Hematopoietic multipotent progenitor cell (in vitro differentiated cells): ENCODE data around the gene GFER. TPM values are rescaled to one million over a fixed set of nuclear protein-coding genes. Genes with fewer than 3 reads are reported as not detected.
"Not testable (repeated sequence)": the region's sequence is repeated elsewhere in the genome, so short reads cannot be mapped to it uniquely, and the experiment has no call there.

Experiments
- DNase-seq, 3 donors: peaks; one replicate each; pipeline ENCODE4 v3.0.0-alpha.2; 2011 to 2015; ENCODE audit warnings: low read depth in 2 of 3, low spot score in 2 of 3
- total RNA-seq: library from RNA; depleted of rRNA; stranded (reverse); fragments of >200 nt; gene quantifications from one replicate; pipeline ENCODE4 v1.2.3, GENCODE V29; 2012

Gene GFER
- total RNA-seq, 1 donor: 14.5 TPM

DNA sequence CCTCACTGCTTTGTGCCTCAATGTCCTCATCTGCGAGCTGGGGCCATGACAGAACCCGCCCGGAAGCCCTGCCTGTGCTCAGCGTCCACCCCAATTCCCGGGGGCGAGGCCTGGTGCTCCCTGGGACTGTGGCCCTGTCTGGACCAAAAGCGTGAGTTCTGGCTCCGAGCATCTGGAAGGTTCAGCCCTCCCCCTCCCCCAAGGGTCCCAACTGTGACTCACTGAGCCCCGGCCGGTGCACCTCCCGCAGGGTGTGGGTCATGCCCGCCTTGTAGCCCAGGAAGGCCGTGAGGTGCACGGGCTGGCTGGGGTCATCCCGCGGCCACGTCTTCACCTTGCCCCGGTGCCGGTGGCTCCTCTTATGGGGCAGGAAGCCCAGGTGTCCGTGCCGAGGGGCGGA is 30.3 kb upstream of the GFER start:
- DNase-seq: no peak

DNA sequence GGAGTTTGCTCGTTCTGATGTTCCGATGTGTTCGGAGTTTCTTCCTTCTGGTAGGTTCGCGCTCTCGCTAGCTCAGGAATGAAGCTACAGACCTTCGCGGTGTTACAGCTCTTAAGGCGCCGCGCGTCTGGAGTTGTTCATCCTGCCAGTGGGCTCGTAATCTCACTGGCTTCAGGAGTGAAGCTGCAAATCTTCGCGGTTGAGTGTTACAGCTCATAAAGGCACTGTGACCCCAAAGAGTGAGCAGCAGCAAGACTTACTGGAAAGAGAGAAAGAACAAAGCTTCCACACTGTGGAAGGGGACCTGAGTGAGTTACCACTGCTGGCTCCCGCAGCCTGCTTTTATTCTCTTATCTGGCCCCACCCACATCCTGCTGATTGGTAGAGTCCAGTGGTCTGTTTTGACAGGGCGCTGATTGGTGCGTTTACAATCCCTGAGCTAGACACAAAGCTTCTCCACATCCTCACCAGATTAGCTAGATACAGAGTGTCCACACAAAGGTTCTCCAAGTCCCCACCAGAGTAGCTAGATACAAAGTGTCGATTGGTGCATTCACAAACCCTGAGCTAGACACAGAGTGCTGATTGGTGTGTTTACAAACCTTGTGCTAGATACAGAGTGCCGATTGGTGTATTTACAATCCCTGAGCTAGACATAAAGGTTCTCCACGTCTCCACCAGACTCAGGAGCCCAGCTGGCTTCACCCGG is 26.4 kb upstream of the GFER start:
- not testable (repeated sequence) for DNase-seq

DNA sequence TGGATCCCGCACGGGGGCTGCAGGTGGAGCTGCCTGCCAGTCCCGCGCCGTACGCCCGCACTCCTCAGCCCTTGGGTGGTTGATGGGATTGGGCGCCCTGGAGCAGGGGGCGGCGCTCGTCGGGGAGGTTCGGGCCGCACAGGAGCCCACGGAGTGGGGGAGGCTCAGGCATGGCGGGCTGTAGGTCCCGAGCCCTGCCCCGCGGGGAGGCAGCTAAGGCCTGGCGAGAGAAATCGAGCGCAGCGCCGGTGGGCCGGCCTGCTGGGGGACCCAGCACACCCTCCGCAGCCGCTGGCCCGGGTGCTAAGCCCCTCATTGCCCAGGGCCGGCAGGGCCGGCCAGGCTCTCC is 25.9 kb upstream of the GFER start:
- not testable (repeated sequence) for DNase-seq

DNA sequence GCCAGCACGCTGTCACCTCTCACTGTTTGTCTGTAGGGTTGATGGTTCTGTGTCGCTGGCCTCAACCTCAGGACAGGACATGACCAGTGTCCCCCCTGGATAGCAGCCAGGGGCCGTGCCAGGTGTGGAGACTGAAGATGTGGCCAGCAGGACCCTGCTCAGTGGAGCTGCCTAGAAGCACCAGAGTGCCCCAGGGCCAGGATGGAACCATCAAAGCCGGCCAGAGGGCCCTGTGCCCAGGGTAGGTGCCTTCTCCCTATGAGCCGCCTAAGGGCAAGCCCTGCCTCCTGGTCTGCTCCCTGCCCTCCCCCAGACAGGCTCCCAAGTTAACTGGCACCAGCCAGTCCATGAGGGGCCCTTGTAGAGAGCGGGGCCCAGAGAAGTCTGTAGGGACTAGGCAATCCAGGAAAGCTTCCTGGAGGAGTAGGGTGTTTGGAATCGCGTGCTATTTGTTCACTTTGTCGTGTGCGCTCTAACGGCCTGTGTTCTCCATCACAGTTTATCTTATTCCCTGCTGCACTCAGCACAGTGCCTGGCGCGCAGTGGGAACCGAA is 25.2 kb upstream of the GFER start:
- no peak for DNase-seq

DNA sequence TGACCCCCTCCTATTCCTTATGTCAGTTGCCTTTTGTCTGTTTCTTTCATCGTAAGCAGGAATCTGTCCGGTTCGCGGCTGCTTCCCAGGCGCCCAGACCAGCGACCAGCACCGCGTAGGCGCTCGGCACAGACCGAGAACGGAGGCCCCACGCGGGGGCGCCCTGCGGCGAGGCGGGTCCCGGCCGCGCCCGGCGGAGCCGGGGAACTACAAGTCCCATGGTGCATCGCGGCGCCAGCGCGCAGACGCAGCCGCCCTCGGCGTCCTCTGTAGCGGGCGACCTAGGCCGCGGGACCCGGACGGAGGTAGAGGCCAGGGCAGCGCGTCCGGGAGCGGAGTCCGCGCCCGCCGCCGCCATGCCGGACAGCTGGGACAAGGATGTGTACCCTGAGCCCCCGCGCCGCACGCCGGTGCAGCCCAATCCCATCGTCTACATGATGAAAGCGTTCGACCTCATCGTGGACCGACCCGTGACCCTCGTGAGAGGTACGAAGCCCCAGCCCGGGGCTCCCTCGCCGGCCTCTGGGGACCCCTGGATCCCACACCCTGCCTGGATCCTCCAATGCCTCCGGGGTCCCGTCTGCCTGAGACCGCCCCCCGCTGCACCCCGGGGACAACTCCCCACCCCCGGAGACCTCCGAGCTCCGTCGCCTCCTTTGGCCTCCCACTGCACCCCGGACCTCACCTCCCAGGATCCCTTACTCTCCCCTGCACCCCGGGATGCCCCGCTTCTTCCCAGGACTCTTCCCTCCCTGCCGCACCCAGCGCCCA is 24.5 kb upstream of the GFER start, which contains the start of gene NDUFB10:
Gene NDUFB10, plus strand, starts transcription at position 270 of the 771 bp plus-strand sequence. Its CDS starts 87 bp downstream, at position 357.
- DNase-seq: peak; percentile 80 to 87 (median 82)

DNA sequence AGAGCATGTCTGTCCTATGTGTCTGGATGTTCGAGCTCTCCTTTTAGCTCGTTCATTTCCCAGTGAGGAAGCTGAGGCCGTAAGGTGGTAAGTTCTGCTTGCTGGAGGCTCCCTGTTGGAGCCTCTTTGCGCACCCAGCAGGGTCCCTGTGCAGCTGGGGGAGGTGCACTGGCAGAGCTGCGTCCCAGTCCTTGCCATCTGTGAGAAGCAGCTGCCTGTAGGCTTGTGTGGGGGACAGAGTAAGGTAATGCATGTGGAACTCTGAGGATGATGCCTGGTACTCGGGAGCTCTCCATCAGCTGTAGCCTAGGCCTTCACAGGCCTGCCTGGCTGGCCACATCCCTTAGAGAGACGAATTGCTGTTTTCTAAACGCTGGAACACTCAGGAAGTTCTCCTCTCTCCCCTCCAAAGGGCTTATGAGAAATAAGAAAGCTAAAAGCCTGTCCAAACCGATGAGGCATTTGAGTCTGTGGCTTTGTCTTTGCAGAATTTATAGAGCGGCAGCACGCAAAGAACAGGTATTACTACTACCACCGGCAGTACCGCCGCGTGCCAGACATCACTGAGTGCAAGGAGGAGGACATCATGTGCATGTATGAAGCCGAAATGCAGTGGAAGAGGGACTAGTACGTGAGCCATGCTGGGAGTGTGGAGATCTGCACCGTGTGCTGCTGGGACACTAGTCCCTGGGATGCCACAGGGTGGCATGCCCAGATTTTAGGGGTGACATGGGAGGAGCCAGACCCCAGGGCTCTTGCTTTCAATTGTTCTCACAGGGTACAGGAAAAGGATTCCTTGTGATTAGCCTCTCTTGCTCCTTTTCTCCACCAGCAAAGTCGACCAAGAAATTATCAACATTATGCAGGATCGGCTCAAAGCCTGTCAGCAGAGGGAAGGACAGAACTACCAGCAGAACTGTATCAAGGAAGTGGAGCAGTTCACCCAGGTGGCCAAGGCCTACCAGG is 23.0 kb upstream of the GFER start:
- DNase-seq: no peak

DNA sequence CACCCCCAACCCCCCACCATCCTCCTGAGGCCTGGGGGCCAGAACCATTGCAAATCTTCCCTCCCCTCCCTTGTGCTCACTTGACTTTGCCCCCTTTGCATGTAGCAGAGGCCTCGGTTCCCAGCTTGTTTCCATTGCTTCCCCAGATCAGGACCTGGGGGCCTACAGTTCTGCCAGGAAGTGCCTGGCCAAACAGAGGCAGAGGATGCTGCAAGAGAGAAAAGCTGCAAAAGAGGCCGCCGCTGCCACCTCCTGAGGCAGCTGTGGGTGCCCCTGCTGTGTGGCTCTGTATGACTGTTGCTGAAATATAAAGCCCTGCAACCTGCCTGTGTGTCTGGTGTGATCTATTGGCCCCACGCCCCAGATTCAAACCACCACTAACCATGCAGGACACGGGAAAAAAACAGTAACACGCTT is 22.3 kb upstream of the GFER start:
- no peak for DNase-seq

DNA sequence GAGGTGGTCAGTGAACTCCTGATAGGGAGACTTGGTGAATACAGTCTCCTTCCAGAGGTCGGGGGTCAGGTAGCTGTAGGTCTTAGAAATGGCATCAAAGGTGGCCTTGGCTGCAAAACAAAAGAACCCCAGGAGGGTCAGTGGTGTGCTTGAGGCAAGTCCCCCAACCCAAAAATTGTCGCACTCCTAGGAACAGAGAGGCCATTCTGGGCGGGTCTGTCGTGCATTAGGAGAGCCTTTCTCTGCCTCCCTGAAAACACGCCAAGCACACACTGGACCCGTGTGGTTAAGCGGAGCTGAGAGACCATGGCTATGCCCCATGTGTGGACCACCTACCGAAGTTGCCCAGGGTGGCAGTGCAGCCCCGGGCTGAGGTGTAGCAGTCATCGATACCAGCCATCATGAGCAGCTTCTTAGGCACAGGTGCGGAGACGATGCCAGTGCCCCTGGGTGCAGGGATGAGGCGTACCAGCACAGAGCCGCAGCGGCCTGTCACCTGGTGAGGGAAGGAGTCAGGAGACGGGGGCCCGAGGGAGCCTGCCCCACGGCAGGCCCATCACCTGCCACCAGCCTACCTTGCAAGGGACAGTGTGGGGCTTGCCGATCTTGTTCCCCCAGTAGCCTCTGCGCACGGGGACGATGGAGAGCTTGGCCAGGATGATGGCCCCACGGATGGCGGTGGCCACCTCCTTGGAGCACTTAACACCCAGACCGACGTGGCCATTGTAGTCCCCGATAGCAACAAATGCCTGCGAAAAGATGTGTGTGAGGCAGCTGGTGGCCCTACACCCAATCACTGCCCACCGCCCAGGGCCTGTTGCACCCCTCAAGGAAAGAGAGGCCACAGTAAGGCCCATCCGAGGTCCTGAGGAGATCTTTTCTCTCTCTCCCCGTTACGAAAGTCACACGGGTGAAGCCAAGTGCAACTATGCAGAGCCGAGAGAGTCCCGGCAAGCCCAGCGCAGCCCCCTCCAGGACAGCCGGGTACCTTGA is 21.5 kb upstream of the GFER start:
- not testable (repeated sequence) for DNase-seq

DNA sequence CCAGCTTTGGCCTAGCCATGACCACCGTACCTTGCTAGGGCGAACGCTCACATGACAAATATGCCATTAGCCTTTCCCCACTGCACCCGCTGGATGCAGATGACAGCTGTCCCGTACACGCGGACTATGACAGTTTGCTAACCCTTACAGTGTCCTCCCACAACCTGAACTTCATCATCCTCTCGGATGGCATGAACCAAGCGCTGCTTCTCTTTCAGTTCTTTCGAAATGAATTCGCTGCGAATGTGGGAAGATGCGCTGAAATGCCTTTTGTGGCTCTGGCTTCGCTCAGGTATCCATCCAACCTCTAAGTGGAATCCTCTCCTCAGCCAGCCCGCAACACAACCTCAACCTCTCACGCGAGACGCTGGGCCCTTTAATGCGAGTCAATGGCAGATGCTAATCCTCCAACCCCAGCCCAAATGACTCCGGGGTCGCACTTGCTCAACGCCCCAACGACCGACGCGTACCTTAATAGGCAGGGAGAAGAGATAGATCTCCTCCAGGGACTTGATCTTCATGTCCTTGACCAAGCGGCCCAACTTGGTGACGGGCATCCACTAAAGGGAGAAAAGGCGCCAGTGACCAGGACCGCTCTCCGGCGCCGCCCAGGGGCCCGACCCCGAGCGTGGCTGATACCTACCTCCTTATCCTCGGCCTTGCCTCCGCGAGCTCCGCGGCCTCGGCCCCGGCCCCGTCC is 20.0 kb upstream of the GFER start:
- DNase-seq: peak in 1 of 3 donors; percentile 46

DNA sequence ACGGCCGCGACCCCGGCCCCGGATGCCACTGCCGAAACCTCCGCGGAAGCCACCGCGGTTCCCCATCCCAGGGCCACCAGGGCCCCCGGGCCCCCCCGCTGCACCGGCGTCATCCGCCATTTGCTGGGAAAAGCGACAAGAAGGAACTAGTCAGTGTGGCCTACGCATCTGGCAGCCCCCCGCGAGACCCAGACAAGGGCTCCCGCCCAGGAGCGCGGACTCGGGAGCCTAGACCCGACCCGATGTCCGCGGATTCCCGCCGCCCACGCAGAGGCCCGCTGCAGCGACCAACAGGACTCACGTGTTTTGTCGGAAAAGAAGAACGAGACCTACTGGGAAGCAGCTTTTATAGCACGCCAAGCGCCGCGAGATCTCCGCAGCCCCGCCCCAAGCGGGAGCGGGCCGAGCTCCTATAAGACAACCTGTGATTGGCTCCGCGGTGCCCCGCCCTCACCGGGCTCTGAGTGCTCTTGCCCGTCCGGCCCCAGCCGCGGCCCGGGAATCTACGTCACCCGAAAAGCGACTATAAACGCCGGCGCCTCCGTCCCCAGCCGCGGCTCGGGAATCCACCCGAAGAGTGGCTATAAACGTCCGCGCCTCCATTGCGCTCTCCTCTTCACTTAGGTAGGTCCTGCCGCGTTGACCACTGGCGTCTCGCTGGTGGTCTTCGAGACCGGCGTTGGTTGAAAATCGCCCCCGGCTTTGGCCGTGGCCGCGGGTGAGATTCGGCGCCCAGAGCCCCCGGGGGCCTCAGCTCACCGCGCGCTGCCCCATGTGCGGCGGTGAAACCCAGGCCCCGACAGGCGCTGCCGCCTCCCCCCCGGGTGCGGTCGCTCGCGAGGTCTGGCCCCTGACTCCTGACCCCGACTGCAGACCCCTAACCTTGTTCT is 19.2 kb upstream of the GFER start, which contains the start of gene RPS2:
Gene RPS2, minus strand, starts transcription at position 321 of the 890 bp plus-strand sequence. Its CDS starts 201 bp downstream, at position 120.
- DNase-seq: peak; percentile 97 to 99 (median 99)

DNA sequence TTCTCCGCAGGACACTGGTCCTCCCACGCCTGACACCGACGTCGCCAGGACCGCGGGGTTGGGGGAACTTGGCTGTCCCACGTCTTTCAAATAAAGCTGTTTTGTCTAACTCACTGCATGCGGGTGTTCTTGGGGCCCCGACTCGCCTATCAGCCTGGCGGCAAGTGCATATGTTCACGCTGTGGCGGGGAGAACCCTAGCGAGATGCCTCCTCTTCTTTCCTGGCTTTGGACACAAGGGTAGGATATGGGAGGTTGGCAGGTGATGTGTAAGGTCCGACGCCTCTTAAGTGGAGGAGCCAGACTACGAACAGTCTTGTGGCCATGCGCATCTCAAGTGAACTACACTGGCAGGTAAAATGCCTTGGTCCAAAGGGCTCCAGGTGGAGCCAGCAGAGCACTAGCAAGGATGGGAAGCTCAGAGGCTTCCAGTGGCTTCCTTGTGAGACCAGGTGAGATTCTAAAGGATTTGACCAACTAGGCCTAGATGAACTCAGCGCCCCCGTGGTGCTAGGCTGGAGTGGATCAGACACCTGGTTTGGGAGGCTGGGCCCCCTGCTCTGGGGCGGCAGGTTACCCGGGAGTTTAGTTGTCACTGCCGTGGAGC is 18.5 kb upstream of the GFER start:
- DNase-seq: no peak

DNA sequence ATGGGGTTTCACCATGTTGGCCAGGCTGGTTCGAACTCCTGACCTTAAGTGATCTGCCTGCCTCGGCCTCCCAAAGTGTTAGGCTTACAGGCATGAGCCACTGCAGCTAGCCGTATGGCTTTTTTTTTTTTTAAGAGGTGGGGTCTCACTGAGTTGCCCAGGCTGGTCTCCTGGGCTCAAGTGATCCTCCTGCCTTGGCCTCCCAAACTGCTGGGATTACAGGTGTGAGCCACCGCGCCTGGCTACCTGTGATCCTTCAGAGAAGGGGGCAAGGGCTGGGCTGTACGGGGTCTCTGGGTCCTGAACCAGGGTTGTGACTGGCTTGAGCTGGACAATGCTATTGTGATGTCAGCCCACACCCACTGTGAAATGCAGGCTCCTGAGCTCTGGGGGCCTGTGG is 17.5 kb upstream of the GFER start, which contains the start of gene RNF151:
Gene RNF151, plus strand, starts transcription at position 397 of the 400 bp plus-strand sequence. CDS start 26 bp downstream, outside the sequence.
- no peak for DNase-seq

DNA sequence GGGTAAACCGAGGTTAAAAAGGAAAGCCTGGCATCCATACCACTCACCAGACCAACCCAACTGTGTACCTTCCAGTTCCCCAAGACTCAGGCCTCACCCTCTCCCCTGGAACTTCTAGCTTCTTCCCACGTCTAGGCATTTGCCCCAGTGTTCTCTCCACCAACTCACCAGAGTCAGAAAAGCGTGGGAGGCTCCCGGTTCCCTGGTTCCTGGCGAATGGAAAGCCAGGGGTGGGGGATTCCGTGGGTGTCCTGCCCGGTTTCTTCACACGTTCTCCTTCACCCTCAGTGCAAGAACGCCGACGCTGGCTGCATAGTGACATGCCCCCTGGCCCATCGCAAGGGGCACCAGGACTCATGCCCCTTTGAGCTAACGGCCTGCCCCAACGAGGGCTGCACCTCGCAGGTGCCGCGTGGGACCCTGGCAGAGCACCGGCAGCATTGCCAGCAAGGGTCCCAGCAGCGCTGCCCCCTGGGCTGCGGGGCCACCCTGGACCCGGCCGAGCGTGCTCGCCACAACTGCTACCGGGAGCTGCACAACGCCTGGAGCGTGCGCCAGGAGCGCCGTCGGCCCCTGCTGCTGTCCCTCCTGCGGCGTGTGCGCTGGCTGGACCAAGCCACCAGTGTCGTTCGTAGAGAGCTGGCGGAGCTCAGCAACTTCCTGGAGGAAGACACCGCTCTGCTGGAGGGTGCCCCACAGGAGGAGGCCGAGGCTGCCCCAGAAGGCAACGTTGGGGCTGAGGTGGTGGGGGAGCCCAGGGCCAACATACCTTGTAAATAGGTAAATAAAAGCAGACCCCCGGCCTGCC is 15.6 kb upstream of the GFER start:
- DNase-seq: no peak

DNA sequence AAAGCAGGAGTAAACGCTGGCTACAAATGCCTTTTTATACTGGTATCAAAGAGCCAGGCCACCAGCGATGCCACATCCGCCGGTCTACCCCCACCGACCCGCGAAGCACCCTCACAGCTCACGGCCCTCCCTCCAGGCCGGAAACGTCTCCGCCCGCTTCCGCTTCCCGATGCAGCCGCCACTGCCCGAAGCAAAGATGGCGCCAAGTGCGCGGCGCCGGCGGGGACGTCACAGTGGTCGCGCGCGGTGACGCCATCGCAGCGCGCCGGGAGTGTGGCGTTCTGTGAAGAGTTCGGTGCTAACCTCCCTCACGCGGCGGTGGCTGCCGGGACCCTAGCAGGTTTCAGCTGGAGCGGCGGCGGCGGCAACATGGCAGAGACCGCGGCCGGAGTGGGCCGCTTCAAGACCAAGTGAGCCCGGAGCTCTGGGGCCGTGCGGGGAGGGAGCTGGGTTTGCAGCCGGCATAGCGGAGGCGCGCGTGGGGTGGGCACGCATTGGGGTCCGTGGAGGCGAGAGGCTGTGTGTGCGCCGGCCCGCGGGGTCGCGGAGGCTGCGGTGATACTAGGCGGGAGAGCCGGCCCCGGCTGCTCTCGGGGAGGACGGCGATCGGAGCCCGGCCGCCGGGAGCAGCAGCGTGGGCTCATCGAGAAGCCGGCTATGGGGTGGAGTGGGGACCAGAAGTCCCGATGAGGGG is 12.1 kb upstream of the GFER start, which contains the start of gene TBL3:
Gene TBL3, plus strand, starts transcription at position 258 of the 694 bp plus-strand sequence. Its CDS starts 112 bp downstream, at position 370.
- DNase-seq: peak; percentile 97 to 99 (median 97)

DNA sequence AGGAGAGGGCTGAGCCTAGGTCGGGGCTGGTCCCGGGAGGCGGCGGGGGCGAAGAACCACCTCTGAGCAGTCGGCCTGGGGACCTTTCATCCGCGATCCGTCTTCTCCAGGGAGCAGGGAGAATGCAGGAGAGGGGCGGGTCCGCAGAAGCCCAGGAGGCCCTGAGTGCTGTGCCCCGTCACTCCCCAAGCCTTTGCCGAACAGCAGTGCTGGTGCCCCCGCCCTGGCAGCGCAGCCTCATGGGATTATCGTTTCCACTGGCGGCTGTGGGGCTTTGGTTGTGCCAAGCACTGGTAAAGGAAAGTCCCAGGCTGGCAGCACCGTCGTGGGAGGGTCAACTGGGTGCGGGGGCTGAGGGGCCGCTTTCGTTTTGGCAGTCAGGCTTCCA is 11.5 kb upstream of the GFER start:
- DNase-seq: no peak
